Peyer's patch (tissue), 4 donors: ENCODE data around the gene ANXA5.

Source experiments
- CTCF ChIP-seq, 6 experiments: fragments of 450-650 bp in 4 of 6; fragments of 200-600 bp in 2 of 6; sonication (generic) in 1 of 6; IDR thresholded peaks; one replicate each; pipeline ENCODE4 v1.5.1; 2017 to 2019; ENCODE audit warnings: antibody characterized with exemption in 6 of 6, mild to moderate bottlenecking in 3 of 6, moderate library complexity in 1 of 6
- POLR2A ChIP-seq, 2 donors: fragments of 450-650 bp; IDR thresholded peaks; one replicate each; pipeline ENCODE4 v1.5.1; 2017; ENCODE audit warnings: antibody characterized with exemption in 2 of 2, mild to moderate bottlenecking in 2 of 2, moderate library complexity in 2 of 2

GRCh38 chr4:121653214-121653613 lies 43.6 kb downstream of the ANXA5 start:
- no peak for TF ChIP-seq POLR2A (IDR thresholded peaks at IDR 0.05)
- TF ChIP-seq CTCF (IDR thresholded peaks at IDR 0.05), result no peak
